HepG2 (cell line): ENCODE measurements around the gene CIAO2A. TPM values are rescaled to one million over a fixed set of nuclear protein-coding genes. Genes with fewer than 3 reads are reported as not detected.

Experiments
- ATAC-seq: fragments of 200-7000 bp; cut with Tn5 transposase; 3 replicates; pipeline ENCODE4 v1.9.1; 2020; ENCODE audit warnings: mild to moderate bottlenecking, moderate library complexity
- BruUV-seq: library from RNA; stranded (reverse); fragments of 400-500 nt; replicated peaks from 2 replicates; lab custom pipeline; 2021; lab: Mats Ljungman, UMichigan
- CTCF ChIA-PET: fragments of 300-600 bp; formaldehyde crosslinking; extraction: SDS; loops from one replicate; lab custom pipeline; 2021; ENCODE audit warnings: low total read pairs, inconsistent platforms, low intra/inter-chr PET ratio; lab: Yijun Ruan, JAX
- POLR2A ChIA-PET: fragments of 350-600 bp; sonication (Branson Sonifier 250); formaldehyde crosslinking; loops from one replicate; lab custom pipeline; 2020; ENCODE audit warnings: antibody characterized with exemption, inconsistent platforms; lab: Yijun Ruan, JAX
- DNase-seq: peaks from one replicate; pipeline ENCODE4 v3.0.0-alpha.2; 2015; ENCODE audit warnings: low spot score
- FAIRE-seq: peaks from 3 replicates; lab custom pipeline; 2011; peaks lifted over from hg19 to GRCh38; lab: Jason Lieb, UNC
- H2AFZ ChIP-seq: one replicate; pipeline ENCODE4 v1.6.1; 2011; ENCODE audit warnings: low read length, inconsistent platforms
- H3K27ac ChIP-seq: fragments of 300-600 bp; 3 replicates; pipeline ENCODE4 v1.8.0; 2011; ENCODE audit warnings: mixed run types, mild to moderate bottlenecking, mixed read lengths, low read length, inconsistent platforms; ENCODE audit not compliant: insufficient read depth; ENCODE audit errors: extremely low read length
- H3K27me3 ChIP-seq, 2 experiments: fragments of 200-600 bp in 1 of 2; 2 replicates in 1 of 2; 3 replicates in 1 of 2; pipeline versions ENCODE4 v1.6.0 to v1.8.0; 2011; ENCODE audit warnings: low read length in 2 of 2, mild to moderate bottlenecking in 2 of 2, moderate library complexity in 2 of 2, inconsistent platforms in 1 of 2; ENCODE audit not compliant: insufficient read depth in 2 of 2, control insufficient read depth in 1 of 2
- H3K36me3 ChIP-seq, 2 experiments: fragments of 200-600 bp in 1 of 2; replicated peaks in 1 of 2; 2 replicates in 1 of 2; 3 replicates in 1 of 2; pipeline versions ENCODE4 v1.5.1 to v1.8.0; 2011; ENCODE audit warnings: low read length in 2 of 2, inconsistent platforms in 1 of 2; ENCODE audit not compliant: insufficient read depth in 2 of 2, control insufficient read depth in 1 of 2
- H3K4me1 ChIP-seq: 2 replicates; pipeline ENCODE4 v1.5.1; 2012; ENCODE audit warnings: low read length, inconsistent platforms; ENCODE audit not compliant: insufficient read depth
- H3K4me2 ChIP-seq: 2 replicates; pipeline ENCODE4 v1.6.0; 2011; ENCODE audit warnings: low read depth, low read length, inconsistent platforms
- H3K4me3 ChIP-seq, 3 experiments: fragments of 200-600 bp in 1 of 3; sonication (generic), shearing (Covaris generic) in 1 of 3; replicated peaks in 1 of 3; 2 replicates each; pipeline ENCODE4 v1.5.1; 2011 to 2016; ENCODE audit warnings: low read length in 3 of 3, inconsistent platforms in 2 of 3, low read depth in 2 of 3, mild to moderate bottlenecking in 2 of 3, control low read depth in 1 of 3, mixed read lengths in 1 of 3; ENCODE audit not compliant: insufficient read depth in 1 of 3
- H3K79me2 ChIP-seq: one replicate; pipeline ENCODE4 v1.6.1; 2011; ENCODE audit warnings: low read length, inconsistent platforms; ENCODE audit not compliant: insufficient read depth
- H3K9ac ChIP-seq: 2 replicates; pipeline ENCODE4 v1.6.0; 2011; ENCODE audit warnings: mild to moderate bottlenecking, low read depth, low read length, inconsistent platforms; ENCODE audit not compliant: insufficient read depth
- H3K9me3 ChIP-seq: 2 replicates; pipeline ENCODE4 v1.5.1; 2012; ENCODE audit warnings: mild to moderate bottlenecking, low read length
- H4K20me1 ChIP-seq: 2 replicates; pipeline ENCODE4 v1.6.0; 2011; ENCODE audit warnings: inconsistent platforms, mild to moderate bottlenecking, low read length, moderate library complexity; ENCODE audit not compliant: insufficient read depth
- BCLAF1 ChIP-seq: fragments of 450-650 bp; IDR thresholded peaks from 2 replicates; pipeline ENCODE4 v1.6.1; 2017; ENCODE audit warnings: mild to moderate bottlenecking
- ELF3 ChIP-seq: IDR thresholded peaks from 2 replicates; pipeline ENCODE4 v1.6.1; 2016; ENCODE audit warnings: missing genetic modification reagents, missing compliant biosample characterization
- ZNF383 ChIP-seq: sonication (generic); formaldehyde crosslinking; IDR thresholded peaks from 2 replicates; pipeline ENCODE4 v1.4.0; 2020; ENCODE audit warnings: missing genetic modification reagents, mild to moderate bottlenecking, borderline replicate concordance
- WGBS: methylation state at CpG from one replicate; pipeline ENCODE4 v1.1.6; 2017; ENCODE audit warnings: low lambda C conversion rate; 5-methylcytosine and 5-hydroxymethylcytosine counted together
- in situ Hi-C: cut with HindIII; loops from 2 replicates; pipeline ENCODE4 v1.10.0; 2017; ENCODE audit warnings: low pct_unique_long_range_greater_than_20kb; ENCODE audit not compliant: extremely low pct_ligation_motif_present
- intact Hi-C: fragments of 100-400 bp; cut with micrococcal nuclease; formaldehyde crosslinking; loops from one replicate; pipeline ENCODE4 v1.10.0; 2022; ENCODE audit not compliant: unreplicated experiment
- polyA plus RNA-seq, 8 experiments: library from polyadenylated mRNA; depleted of rRNA in 3 of 8; stranded (reverse) in 7 of 8; unstranded in 1 of 8; fragments of >200 nt; fragmentation: Illumina TruSeq in 4 of 8; extraction: Trizol in 4 of 8; gene quantifications; 2 replicates each; pipeline versions ENCODE4 v1.2.1 to v1.2.3, GENCODE V29; 2011 to 2016; ENCODE audit warnings: low read depth in 4 of 8, missing spikeins in 1 of 8, mixed read lengths in 1 of 8; ENCODE audit not compliant: insufficient read depth in 1 of 8
- total RNA-seq, 5 experiments: library from RNA; depleted of rRNA; stranded (reverse); fragments of >200 nt; fragmentation: Illumina TruSeq; extraction: Trizol; gene quantifications; 2 replicates each; pipeline ENCODE4 v1.2.3, GENCODE V29; 2016; ENCODE audit warnings: low read depth in 1 of 5
- TF ChIP-seq, protein P1 (sequence below): sonication (generic); formaldehyde crosslinking; IDR thresholded peaks from 2 replicates; pipeline ENCODE4 v1.4.0; 2020; ENCODE audit warnings: missing genetic modification reagents, borderline replicate concordance

CIAO2A gene
- total and polyA plus RNA-seq, 2 of the 13 experiments (the other 11 are each of a cell fraction or from before 2014, with no cell fraction given): 83.0 to 100 TPM

DNA sequence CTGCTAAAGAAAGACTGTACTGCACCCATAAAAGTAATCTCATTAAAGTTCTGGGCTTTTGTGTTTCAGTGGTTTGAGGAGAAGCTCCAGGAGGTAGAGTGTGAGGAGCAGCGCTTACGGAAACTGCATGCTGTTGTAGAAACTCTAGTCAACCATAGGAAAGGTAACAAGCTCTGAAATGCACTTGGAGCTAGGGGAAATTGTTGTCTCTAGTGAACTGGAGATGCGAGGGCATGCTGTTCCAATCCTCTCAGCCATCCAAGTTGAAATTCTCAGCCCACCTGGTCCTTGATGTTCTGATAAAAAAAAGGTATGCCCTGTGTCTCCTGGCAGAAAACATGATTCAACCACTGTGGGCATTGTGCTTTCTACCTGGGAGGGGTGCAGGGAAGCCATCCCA lies 36.5 kb upstream of the CIAO2A start (continued):
- TF ChIP-seq ZNF383 (CRISPR knock-in tag): no peak
- TF ChIP-seq, all 625 proteins: peak for 0

DNA sequence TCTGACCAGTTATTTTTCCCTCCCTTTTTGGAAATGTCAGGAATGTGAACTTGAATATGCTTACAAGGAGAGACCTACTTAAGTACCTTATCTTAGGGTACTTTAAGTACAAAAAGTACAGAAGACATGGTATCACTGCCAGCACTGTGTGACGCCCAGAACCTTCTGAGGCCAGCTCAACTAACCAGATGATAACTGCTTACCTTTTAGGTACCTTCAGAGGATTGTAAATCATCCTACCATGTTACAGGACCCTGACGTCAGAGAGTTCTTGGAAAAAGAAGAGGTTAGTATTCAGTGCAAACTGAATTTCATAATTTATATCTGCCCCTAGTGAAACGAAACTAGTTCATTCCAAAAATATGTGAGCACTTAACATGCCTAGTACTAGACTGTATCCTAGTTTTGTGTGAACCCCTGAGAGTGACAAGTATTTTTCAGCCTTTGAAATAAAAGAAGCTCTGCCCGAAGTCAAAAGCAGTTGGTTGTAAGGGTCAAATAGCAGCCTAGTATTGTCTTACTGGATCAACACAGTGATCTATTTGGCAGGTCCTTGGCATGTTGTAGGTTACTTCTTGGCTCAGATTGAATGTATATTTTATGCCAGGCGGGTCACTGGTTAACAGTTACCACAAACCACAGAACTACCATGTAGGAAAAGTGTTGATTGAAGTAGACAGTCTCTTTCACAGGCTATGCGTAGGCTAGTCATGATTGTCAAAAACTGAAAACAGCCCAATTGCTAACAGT lies 34.1 kb upstream of the CIAO2A start:
- Histone ChIP-seq H3K4me1 (no peaks in the 10 kb centered on the region), H3K27me3 (no peaks in the 10 kb centered on the region), H3K4me3 (no peak overlapping the region), H2AFZ (no peak overlapping the region), H3K36me3 (peaks cover 30 to 88% of the 10 kb centered on the region in 2 experiments), H4K20me1 (no peaks in the 10 kb centered on the region), H3K9me3 (no peaks in the 10 kb centered on the region), H3K4me2 (no peak overlapping the region), H3K79me2 (no peaks in the 10 kb centered on the region), H3K27ac (no peak overlapping the region), H3K9ac (no peak overlapping the region)
- intact Hi-C loops: no loop called here
- ChIA-PET POLR2A (no interaction called here), CTCF (no interaction called here)
- FAIRE-seq (no peak), ATAC-seq (no peak), DNase-seq (no peak)
- whole genome bisulfite sequencing: 93% methylated on average over 6 of the region's 6 CpGs
- TF ChIP-seq BCLAF1 (no peak), ELF3 (CRISPR knock-in tag) (no peak)
- TF ChIP-seq, protein P1, sequence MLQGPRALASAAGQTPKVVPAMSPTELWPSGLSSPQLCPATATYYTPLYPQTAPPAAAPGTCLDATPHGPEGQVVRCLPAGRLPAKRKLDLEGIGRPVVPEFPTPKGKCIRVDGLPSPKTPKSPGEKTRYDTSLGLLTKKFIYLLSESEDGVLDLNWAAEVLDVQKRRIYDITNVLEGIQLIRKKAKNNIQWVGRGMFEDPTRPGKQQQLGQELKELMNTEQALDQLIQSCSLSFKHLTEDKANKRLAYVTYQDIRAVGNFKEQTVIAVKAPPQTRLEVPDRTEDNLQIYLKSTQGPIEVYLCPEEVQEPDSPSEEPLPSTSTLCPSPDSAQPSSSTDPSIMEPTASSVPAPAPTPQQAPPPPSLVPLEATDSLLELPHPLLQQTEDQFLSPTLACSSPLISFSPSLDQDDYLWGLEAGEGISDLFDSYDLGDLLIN: no peak
- in situ Hi-C loops: no loop called here
- BruUV-seq: no TSS peak
